HepG2 (cell line): Measurements from ENCODE around the gene HSF4. TPM values are rescaled to one million over a fixed set of nuclear protein-coding genes. Genes with fewer than 3 reads are reported as not detected.

Experiments used
- ARID4A ChIP-seq: sonication (generic); formaldehyde crosslinking; IDR thresholded peaks from 2 replicates; pipeline ENCODE4 v1.5.0; 2020; ENCODE audit warnings: mild to moderate bottlenecking, missing genetic modification reagents, borderline replicate concordance
- ATM ChIP-seq: fragments of 450-650 bp; IDR thresholded peaks from 2 replicates; pipeline ENCODE4 v1.7.1; 2017; ENCODE audit warnings: mild to moderate bottlenecking, borderline replicate concordance
- CBFB ChIP-seq: sonication (generic); formaldehyde crosslinking; IDR thresholded peaks from 2 replicates; pipeline ENCODE4 v1.4.0; 2020; ENCODE audit warnings: missing genetic modification reagents
- DPF2 ChIP-seq: sonication (generic); formaldehyde crosslinking; IDR thresholded peaks from 2 replicates; pipeline ENCODE4 v1.4.0; 2020; ENCODE audit warnings: mild to moderate bottlenecking, low read depth, missing genetic modification reagents, borderline replicate concordance
- HNRNPH1 ChIP-seq: fragments of 200-400 bp; formaldehyde crosslinking; optimal IDR thresholded peaks from 2 replicates; pipeline ENCODE3; 2017; ENCODE audit warnings: mild to moderate bottlenecking, low read depth, low read length
- IKZF1 ChIP-seq: fragments of 450-650 bp; IDR thresholded peaks from 2 replicates; pipeline ENCODE4 v1.7.1; 2016
- MED13 ChIP-seq: sonication (generic); formaldehyde crosslinking; IDR thresholded peaks from 2 replicates; pipeline ENCODE4 v1.5.0; 2020; ENCODE audit warnings: missing genetic modification reagents
- MXD4 ChIP-seq: IDR thresholded peaks from 2 replicates; pipeline ENCODE4 v1.6.1; 2016; ENCODE audit warnings: mild to moderate bottlenecking, missing biosample characterization, missing genetic modification reagents
- MZF1 ChIP-seq: sonication (generic); formaldehyde crosslinking; IDR thresholded peaks from 2 replicates; pipeline ENCODE4 v1.8.1; 2023; ENCODE audit warnings: mild to moderate bottlenecking, missing genetic modification reagents, borderline replicate concordance
- PHF8 ChIP-seq: sonication (generic); formaldehyde crosslinking; IDR thresholded peaks from 2 replicates; pipeline ENCODE4 v1.5.0; 2020; ENCODE audit warnings: missing genetic modification reagents
- PLSCR1 ChIP-seq: sonication (generic); formaldehyde crosslinking; IDR thresholded peaks from 2 replicates; pipeline ENCODE4 v1.5.0; 2020; ENCODE audit warnings: missing genetic modification reagents, mild to moderate bottlenecking, borderline replicate concordance
- RAD21 ChIP-seq: fragments of 450-650 bp; formaldehyde crosslinking; IDR thresholded peaks from 2 replicates; pipeline ENCODE4 v1.5.0; 2020; ENCODE audit warnings: mild to moderate bottlenecking
- RELA ChIP-seq: sonication (generic); formaldehyde crosslinking; IDR thresholded peaks from 2 replicates; pipeline ENCODE4 v1.4.0; 2020; ENCODE audit warnings: missing genetic modification reagents
- SP2 ChIP-seq: sonication (generic); formaldehyde crosslinking; IDR thresholded peaks from 2 replicates; pipeline ENCODE4 v1.5.1; 2020; ENCODE audit warnings: mild to moderate bottlenecking, missing genetic modification reagents
- SSRP1 ChIP-seq: IDR thresholded peaks from 2 replicates; pipeline ENCODE4 v1.6.1; 2016; ENCODE audit warnings: control low read depth
- ZNF138 ChIP-seq: sonication (generic); formaldehyde crosslinking; IDR thresholded peaks from 2 replicates; pipeline ENCODE4 v1.5.0; 2020; ENCODE audit warnings: mild to moderate bottlenecking, low read depth, missing genetic modification reagents
- ZNF225 ChIP-seq: sonication (generic); formaldehyde crosslinking; IDR thresholded peaks from 2 replicates; pipeline ENCODE4 v1.4.0; 2020; ENCODE audit warnings: mild to moderate bottlenecking, missing genetic modification reagents
- ZNF414 ChIP-seq: sonication (generic); formaldehyde crosslinking; IDR thresholded peaks from 2 replicates; pipeline ENCODE4 v1.5.0; 2020; ENCODE audit warnings: missing genetic modification reagents
- ZNF605 ChIP-seq: sonication (generic); formaldehyde crosslinking; IDR thresholded peaks from 2 replicates; pipeline ENCODE4 v1.8.0; 2022; ENCODE audit warnings: mild to moderate bottlenecking, missing genetic modification reagents
- ZNF720 ChIP-seq: sonication (generic); formaldehyde crosslinking; IDR thresholded peaks from 2 replicates; pipeline ENCODE4 v1.4.0; 2020; ENCODE audit warnings: missing genetic modification reagents
- polyA plus RNA-seq, 8 experiments: library from polyadenylated mRNA; depleted of rRNA in 3 of 8; stranded (reverse) in 7 of 8; unstranded in 1 of 8; fragments of >200 nt; fragmentation: Illumina TruSeq in 4 of 8; extraction: Trizol in 4 of 8; gene quantifications; 2 replicates each; pipeline versions ENCODE4 v1.2.1 to v1.2.3, GENCODE V29; 2011 to 2016; ENCODE audit warnings: low read depth in 4 of 8, missing spikeins in 1 of 8, mixed read lengths in 1 of 8; ENCODE audit not compliant: insufficient read depth in 1 of 8
- total RNA-seq, 5 experiments: library from RNA; depleted of rRNA; stranded (reverse); fragments of >200 nt; fragmentation: Illumina TruSeq; extraction: Trizol; gene quantifications; 2 replicates each; pipeline ENCODE4 v1.2.3, GENCODE V29; 2016; ENCODE audit warnings: low read depth in 1 of 5
- TF ChIP-seq, protein P1 (sequence below): sonication (generic); formaldehyde crosslinking; IDR thresholded peaks from 2 replicates; pipeline ENCODE4 v1.4.0; 2020; ENCODE audit warnings: missing genetic modification reagents, mild to moderate bottlenecking, borderline replicate concordance

HSF4 gene
- total and polyA plus RNA-seq, 2 of the 13 experiments (the other 11 are each of a cell fraction or from before 2014, with no cell fraction given): 3.5 to 16.9 TPM

DNA sequence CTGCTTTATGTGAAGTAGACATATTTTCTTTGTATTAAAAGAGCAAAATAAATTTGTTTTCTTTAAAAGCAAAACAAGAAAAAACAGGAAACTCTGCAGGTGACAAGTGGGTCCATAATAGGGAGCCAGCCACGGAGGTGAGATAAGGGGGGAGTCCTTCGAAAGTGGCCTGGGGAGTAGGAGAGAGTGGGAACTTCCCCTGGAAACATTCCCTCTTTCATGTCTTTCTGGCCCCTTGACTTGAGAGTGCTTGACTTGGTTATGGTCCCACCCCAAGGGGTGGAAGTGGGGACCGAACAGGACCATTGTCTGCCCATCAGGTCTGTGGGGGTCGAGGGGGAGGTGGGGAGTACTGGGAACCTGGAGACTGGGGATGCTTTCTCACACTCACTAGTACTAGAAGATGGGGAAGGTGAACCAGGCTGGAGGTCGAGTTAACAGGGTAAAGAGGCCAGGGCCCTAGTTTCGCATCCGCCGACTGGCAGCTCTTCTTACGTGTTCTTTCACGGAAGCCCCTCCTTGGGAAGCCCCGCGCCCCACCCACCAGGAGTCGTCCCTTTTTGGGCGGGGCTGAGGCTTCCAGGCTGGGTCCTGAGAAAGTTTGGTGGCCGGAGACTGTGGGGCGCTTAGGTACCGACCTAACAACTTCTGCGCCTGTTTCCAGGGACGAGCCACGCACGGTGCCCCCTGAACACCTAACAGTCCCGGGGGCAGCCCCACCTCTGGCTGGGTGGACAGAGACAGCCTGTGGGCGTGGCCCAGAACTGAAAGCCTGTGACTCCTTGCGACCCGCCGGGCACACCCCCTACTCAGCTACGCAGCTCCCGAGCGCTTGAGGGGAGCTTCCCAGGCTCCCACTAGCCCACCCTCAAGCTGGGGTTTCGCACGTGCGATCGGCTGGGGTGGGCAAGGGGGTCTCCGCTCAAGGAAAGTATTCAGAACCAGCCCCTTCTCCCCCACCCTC lies 5.6 kb upstream of the HSF4 start (continued):
- TF ChIP-seq, protein P1, sequence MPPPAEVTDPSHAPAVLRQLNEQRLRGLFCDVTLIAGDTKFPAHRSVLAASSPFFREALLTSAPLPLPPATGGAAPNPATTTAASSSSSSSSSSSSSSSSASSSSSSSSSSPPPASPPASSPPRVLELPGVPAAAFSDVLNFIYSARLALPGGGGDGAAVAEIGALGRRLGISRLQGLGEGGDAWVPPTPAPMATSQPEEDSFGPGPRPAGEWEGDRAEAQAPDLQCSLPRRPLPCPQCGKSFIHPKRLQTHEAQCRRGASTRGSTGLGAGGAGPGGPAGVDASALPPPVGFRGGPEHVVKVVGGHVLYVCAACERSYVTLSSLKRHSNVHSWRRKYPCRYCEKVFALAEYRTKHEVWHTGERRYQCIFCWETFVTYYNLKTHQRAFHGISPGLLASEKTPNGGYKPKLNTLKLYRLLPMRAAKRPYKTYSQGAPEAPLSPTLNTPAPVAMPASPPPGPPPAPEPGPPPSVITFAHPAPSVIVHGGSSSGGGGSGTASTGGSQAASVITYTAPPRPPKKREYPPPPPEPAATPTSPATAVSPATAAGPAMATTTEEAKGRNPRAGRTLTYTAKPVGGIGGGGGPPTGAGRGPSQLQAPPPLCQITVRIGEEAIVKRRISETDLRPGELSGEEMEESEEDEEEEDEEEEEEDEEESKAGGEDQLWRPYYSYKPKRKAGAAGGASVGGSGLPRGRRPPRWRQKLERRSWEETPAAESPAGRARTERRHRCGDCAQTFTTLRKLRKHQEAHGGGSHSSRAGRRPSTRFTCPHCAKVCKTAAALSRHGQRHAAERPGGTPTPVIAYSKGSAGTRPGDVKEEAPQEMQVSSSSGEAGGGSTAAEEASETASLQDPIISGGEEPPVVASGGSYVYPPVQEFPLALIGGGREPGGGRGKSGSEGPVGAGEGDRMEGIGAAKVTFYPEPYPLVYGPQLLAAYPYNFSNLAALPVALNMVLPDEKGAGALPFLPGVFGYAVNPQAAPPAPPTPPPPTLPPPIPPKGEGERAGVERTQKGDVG: no peak
- no peak for TF ChIP-seq ATM
- TF ChIP-seq PLSCR1 (CRISPR knock-in tag): no peak
- TF ChIP-seq IKZF1: no peak
- peak; percentile 2; the same call in 1 of the 2 replicates for TF ChIP-seq MXD4 (CRISPR knock-in tag)
- no peak for TF ChIP-seq PHF8 (CRISPR knock-in tag)
- no peak for TF ChIP-seq ZNF138
- no peak for TF ChIP-seq ZNF720 (CRISPR knock-in tag)
- TF ChIP-seq ZNF225: no peak
- no peak for TF ChIP-seq ZNF605
- no peak for TF ChIP-seq RELA (CRISPR knock-in tag)
- TF ChIP-seq MZF1 (CRISPR knock-in tag): no peak
- no peak for TF ChIP-seq SSRP1
- no peak for TF ChIP-seq ZNF414 (CRISPR knock-in tag)
- no peak for TF ChIP-seq RAD21 (CRISPR knock-in tag)
- no peak for TF ChIP-seq SP2
- peak; percentile 27; the same call in 1 of the 2 replicates for TF ChIP-seq MED13
- no peak for TF ChIP-seq DPF2 (CRISPR knock-in tag)
- TF ChIP-seq ARID4A: no peak
- no peak for TF ChIP-seq HNRNPH1
- no peak for TF ChIP-seq CBFB (CRISPR knock-in tag)
